H9 (cell line): ENCODE data around the gene DEPP1. TPM values are rescaled to one million over a fixed set of nuclear protein-coding genes. Genes with fewer than 3 reads are reported as not detected.

Source experiments
- DNase-seq: peaks from one replicate; pipeline ENCODE4 v3.0.0-alpha.2; 2017
- H2AFZ ChIP-seq: one replicate; pipeline ENCODE4 v1.6.1; 2013; ENCODE audit warnings: mild to moderate bottlenecking, low read length, control low read depth, moderate library complexity
- H2AK5ac ChIP-seq: 2 replicates; pipeline ENCODE4 v1.6.1; 2013; ENCODE audit warnings: low read length, control low read depth, mixed read lengths; ENCODE audit not compliant: insufficient read length
- H2BK120ac ChIP-seq: one replicate; pipeline ENCODE4 v1.6.1; 2013; ENCODE audit warnings: low read depth, mild to moderate bottlenecking, low read length, control low read depth, inconsistent platforms; ENCODE audit not compliant: poor library complexity, severe bottlenecking
- H2BK12ac ChIP-seq: 2 replicates; pipeline ENCODE4 v1.6.1; 2013; ENCODE audit warnings: low read length, control low read depth, mixed read lengths, low read depth; ENCODE audit not compliant: insufficient read length
- H2BK15ac ChIP-seq: 2 replicates; pipeline ENCODE4 v1.6.1; 2013; ENCODE audit warnings: low read depth, low read length, control low read depth
- H2BK20ac ChIP-seq: one replicate; pipeline ENCODE4 v1.6.1; 2013; ENCODE audit warnings: low read depth, mild to moderate bottlenecking, low read length, control low read depth, inconsistent platforms; ENCODE audit not compliant: poor library complexity, severe bottlenecking
- H2BK5ac ChIP-seq: 2 replicates; pipeline ENCODE4 v1.6.1; 2013; ENCODE audit warnings: low read length, control low read depth, mixed read lengths; ENCODE audit not compliant: insufficient read length
- H3K14ac ChIP-seq: 2 replicates; pipeline ENCODE4 v1.6.1; 2013; ENCODE audit warnings: low read length, control low read depth; ENCODE audit not compliant: insufficient read depth
- H3K18ac ChIP-seq: 2 replicates; pipeline ENCODE4 v1.6.1; 2013; ENCODE audit warnings: low read depth, mild to moderate bottlenecking, mixed read lengths, low read length, control low read depth; ENCODE audit not compliant: insufficient read length
- H3K23ac ChIP-seq: 2 replicates; pipeline ENCODE4 v1.6.1; 2013; ENCODE audit warnings: low read length, control low read depth, mixed read lengths, low read depth; ENCODE audit not compliant: insufficient read length
- H3K23me2 ChIP-seq: 2 replicates; pipeline ENCODE4 v1.6.1; 2013; ENCODE audit warnings: low read depth, mild to moderate bottlenecking, mixed read lengths, low read length, control low read depth; ENCODE audit not compliant: insufficient read length, poor library complexity, severe bottlenecking
- H3K27ac ChIP-seq: 2 replicates; pipeline ENCODE4 v1.5.1; 2013; ENCODE audit warnings: low read length, control low read depth, mixed read lengths, low read depth; ENCODE audit not compliant: insufficient read length
- H3K27me3 ChIP-seq: 2 replicates; pipeline ENCODE4 v1.6.1; 2013; ENCODE audit warnings: low read length, control low read depth, inconsistent platforms; ENCODE audit not compliant: insufficient read depth
- H3K4ac ChIP-seq: 2 replicates; pipeline ENCODE4 v1.6.1; 2013; ENCODE audit warnings: low read depth, mild to moderate bottlenecking, control low read depth, inconsistent platforms, low read length, moderate library complexity
- H3K4me1 ChIP-seq: 2 replicates; pipeline ENCODE4 v1.6.1; 2013; ENCODE audit warnings: low read length, control low read depth, inconsistent platforms; ENCODE audit not compliant: insufficient read depth
- H3K4me2 ChIP-seq: 2 replicates; pipeline ENCODE4 v1.6.1; 2013; ENCODE audit warnings: low read length, control low read depth, mixed read lengths; ENCODE audit not compliant: insufficient read length, insufficient read depth
- H3K56ac ChIP-seq: 2 replicates; pipeline ENCODE4 v1.6.1; 2013; ENCODE audit warnings: low read depth, mild to moderate bottlenecking, mixed read lengths, low read length, control low read depth; ENCODE audit not compliant: insufficient read length
- H3K79me1 ChIP-seq: 2 replicates; pipeline ENCODE4 v1.6.1; 2013; ENCODE audit warnings: low read depth, mild to moderate bottlenecking, moderate library complexity, low read length, control low read depth, inconsistent platforms; ENCODE audit not compliant: insufficient read depth, poor library complexity, severe bottlenecking
- H3K79me2 ChIP-seq: 2 replicates; pipeline ENCODE4 v1.6.1; 2013; ENCODE audit warnings: low read length, control low read depth, inconsistent platforms; ENCODE audit not compliant: insufficient read depth
- H3K9ac ChIP-seq: 2 replicates; pipeline ENCODE4 v1.6.1; 2013; ENCODE audit warnings: low read length, control low read depth, mixed read lengths; ENCODE audit not compliant: insufficient read length; ENCODE audit errors: extremely low read depth
- H3K9me3 ChIP-seq: one replicate; pipeline ENCODE4 v1.6.1; 2013; ENCODE audit warnings: low read depth, low read length, inconsistent platforms; ENCODE audit not compliant: control insufficient read depth
- H3T11ph ChIP-seq: one replicate; pipeline ENCODE4 v1.6.1; 2013; ENCODE audit warnings: mild to moderate bottlenecking, low read length, control low read depth, inconsistent platforms
- H4K20me1 ChIP-seq: one replicate; pipeline ENCODE4 v1.6.1; 2013; ENCODE audit not compliant: control insufficient read depth, insufficient read length, insufficient read depth
- H4K5ac ChIP-seq: 2 replicates; pipeline ENCODE4 v1.6.1; 2013; ENCODE audit warnings: low read depth, mild to moderate bottlenecking, mixed read lengths, low read length, control low read depth; ENCODE audit not compliant: insufficient read length
- H4K8ac ChIP-seq: replicated peaks from 2 replicates; pipeline ENCODE4 v1.6.1; 2013; ENCODE audit warnings: low read length, control low read depth, mixed read lengths, low read depth; ENCODE audit not compliant: insufficient read length
- H4K91ac ChIP-seq: 2 replicates; pipeline ENCODE4 v1.6.1; 2013; ENCODE audit warnings: low read depth, mild to moderate bottlenecking, moderate library complexity, mixed read lengths, low read length, control low read depth; ENCODE audit not compliant: insufficient read length
- H3K27ac Mint-ChIP-seq, 3 experiments: 2 replicates in 2 of 3; 3 replicates in 1 of 3; pipeline ENCODE4 v1.8.0; 2020 to 2021; ENCODE audit warnings: mixed read lengths in 3 of 3, mild to moderate bottlenecking in 1 of 3, moderate library complexity in 1 of 3
- H3K27me3 Mint-ChIP-seq: 2 replicates; pipeline ENCODE4 v1.8.0; 2021; ENCODE audit warnings: low read depth, mild to moderate bottlenecking, moderate library complexity, mixed read lengths
- H3K36me3 Mint-ChIP-seq, 3 experiments: 2 replicates in 2 of 3; 3 replicates in 1 of 3; pipeline ENCODE4 v1.8.0; 2020 to 2021; ENCODE audit warnings: low read depth in 3 of 3, mixed read lengths in 3 of 3; ENCODE audit not compliant: insufficient read depth in 1 of 3
- H3K4me1 Mint-ChIP-seq, 2 experiments: 2 replicates each; pipeline ENCODE4 v1.8.0; 2020; ENCODE audit warnings: mixed read lengths in 2 of 2
- H3K4me3 Mint-ChIP-seq, 2 experiments: 2 replicates in 1 of 2; 3 replicates in 1 of 2; pipeline ENCODE4 v1.8.0; 2020 to 2021; ENCODE audit warnings: mild to moderate bottlenecking in 2 of 2, mixed read lengths in 2 of 2, moderate library complexity in 1 of 2
- H3K9me3 Mint-ChIP-seq, 2 experiments: 2 replicates in 1 of 2; 3 replicates in 1 of 2; pipeline ENCODE4 v1.8.0; 2020; ENCODE audit warnings: mild to moderate bottlenecking in 2 of 2, mixed read lengths in 2 of 2, moderate library complexity in 1 of 2
- CTCF ChIP-seq: fragments of 200-600 bp; sonication (generic); conservative IDR thresholded peaks from 3 replicates; pipeline ENCODE4 v1.8.0; 2021; ENCODE audit warnings: antibody characterized with exemption, mild to moderate bottlenecking
- WGBS: extraction: QIAGEN DNeasy Blood & Tissue Kit; methylation state at CpG from one replicate; pipeline ENCODE4 v1.1.7; 2013; ENCODE audit warnings: missing lambda C conversion rate, low lambda C conversion rate, mixed read lengths; ENCODE audit not compliant: insufficient read length; ENCODE audit errors: extremely low coverage; 5-methylcytosine and 5-hydroxymethylcytosine counted together
- total RNA-seq: library from RNA; stranded (reverse); gene quantifications from 2 replicates; pipeline ENCODE4 v1.2.1, GENCODE V29; 2021

The DEPP1 gene
- total RNA-seq, 1 experiment from 2014 or later, result 2.4 TPM

- Histone ChIP-seq H4K20me1 (no peaks in the 10 kb centered on the region), H3K56ac (no peak overlapping the region), H2AFZ (no peak overlapping the region), H3T11ph (no peak overlapping the region), H2BK15ac (no peak overlapping the region), H2AK5ac (no peak overlapping the region), H3K27ac (no peak overlapping the region), H2BK20ac (no peak overlapping the region), H3K4ac (no peak overlapping the region), H4K5ac (no peak overlapping the region), H4K91ac (no peak overlapping the region), H3K4me1 (no peaks in the 10 kb centered on the region; the same call in none of the 2 replicates), H3K9ac (no peak overlapping the region), H3K79me1 (no peaks in the 10 kb centered on the region), H2BK120ac (no peak overlapping the region), H3K27me3 (no peaks in the 10 kb centered on the region), H3K23me2 (no peaks in the 10 kb centered on the region), H3K79me2 (no peaks in the 10 kb centered on the region), H3K4me2 (no peak overlapping the region), H3K18ac (no peak overlapping the region), H3K14ac (no peak overlapping the region), H3K23ac (no peak overlapping the region), H3K9me3 (no peaks in the 10 kb centered on the region), H2BK12ac (no peak overlapping the region), H2BK5ac (no peak overlapping the region), H4K8ac (no peak overlapping the region)
- H3K9me3 Mint-ChIP-seq, result peaks cover 0 to 9% of the 10 kb centered on the region in 2 experiments; a peak in 3 of 5 replicates
- peaks cover 11% of the 10 kb centered on the region for H3K27me3 Mint-ChIP-seq
- H3K36me3 Mint-ChIP-seq, result peaks cover 3 to 25% (median 5%) of the 10 kb centered on the region in 3 experiments; a peak in 5 of 7 replicates
- no CpG with 5 or more reads among the region's 4 CpGs for WGBS
- H3K27ac Mint-ChIP-seq, result no peak overlapping the region
- TF ChIP-seq CTCF, result no peak
- H3K4me1 Mint-ChIP-seq, result peaks cover 55 to 59% of the 10 kb centered on the region in 2 experiments
- DNase-seq, result no peak
- H3K4me3 Mint-ChIP-seq, result no peak overlapping the region
These were observed 16.9 kb upstream of the DEPP1 start for GRCh38 chr10:44995581-44995913.
